ENCODE data around the gene TOLLIP. TPM values are rescaled to one million over a fixed set of nuclear protein-coding genes. Genes with fewer than 3 reads are reported as not detected.

Gene TOLLIP
- polyA plus RNA-seq, 1 experiment: 38.3 TPM

- TF ChIP-seq, protein P1, sequence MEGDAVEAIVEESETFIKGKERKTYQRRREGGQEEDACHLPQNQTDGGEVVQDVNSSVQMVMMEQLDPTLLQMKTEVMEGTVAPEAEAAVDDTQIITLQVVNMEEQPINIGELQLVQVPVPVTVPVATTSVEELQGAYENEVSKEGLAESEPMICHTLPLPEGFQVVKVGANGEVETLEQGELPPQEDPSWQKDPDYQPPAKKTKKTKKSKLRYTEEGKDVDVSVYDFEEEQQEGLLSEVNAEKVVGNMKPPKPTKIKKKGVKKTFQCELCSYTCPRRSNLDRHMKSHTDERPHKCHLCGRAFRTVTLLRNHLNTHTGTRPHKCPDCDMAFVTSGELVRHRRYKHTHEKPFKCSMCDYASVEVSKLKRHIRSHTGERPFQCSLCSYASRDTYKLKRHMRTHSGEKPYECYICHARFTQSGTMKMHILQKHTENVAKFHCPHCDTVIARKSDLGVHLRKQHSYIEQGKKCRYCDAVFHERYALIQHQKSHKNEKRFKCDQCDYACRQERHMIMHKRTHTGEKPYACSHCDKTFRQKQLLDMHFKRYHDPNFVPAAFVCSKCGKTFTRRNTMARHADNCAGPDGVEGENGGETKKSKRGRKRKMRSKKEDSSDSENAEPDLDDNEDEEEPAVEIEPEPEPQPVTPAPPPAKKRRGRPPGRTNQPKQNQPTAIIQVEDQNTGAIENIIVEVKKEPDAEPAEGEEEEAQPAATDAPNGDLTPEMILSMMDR (IDR thresholded peaks at IDR 0.05; ENCODE audit: insufficient read depth, low read depth, low read length): no peak
- no peaks in the 10 kb centered on the region for H3K27me3 ChIP-seq (ENCODE audit: control insufficient read depth, insufficient read depth, low read length)
- DNase-seq (ENCODE audit: low read depth): no peak
- H3K36me3 ChIP-seq (ENCODE audit: control insufficient read depth, insufficient read depth, low read length): peaks cover 10% of the 10 kb centered on the region
- ChIA-PET POLR2A (no interaction called here), CTCF (no interaction called here)
- no peak overlapping the region for H3K4me3 ChIP-seq (ENCODE audit: low read depth, low read length)
Measured at GRCh38 chr11:1305063-1305495, 4.4 kb downstream of the TOLLIP start.

DNA sequence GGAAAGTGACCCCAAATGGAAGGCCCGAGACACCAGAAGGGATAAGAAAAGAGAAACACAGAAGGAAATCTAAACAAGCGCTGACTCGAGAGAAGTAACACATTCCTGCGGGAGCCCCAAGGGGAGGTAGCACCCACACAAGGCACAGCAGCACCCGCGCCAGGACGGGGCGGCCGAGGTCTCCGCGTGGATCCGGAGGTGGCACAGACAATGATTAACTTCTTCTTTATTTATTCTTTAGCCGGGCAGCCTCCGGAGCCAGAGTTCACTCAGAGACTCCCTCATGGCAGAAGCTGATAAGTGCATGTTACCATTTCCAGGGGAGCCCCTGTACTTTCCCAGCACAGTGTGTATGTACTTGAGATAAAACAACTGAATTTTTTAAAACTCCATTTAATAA is 5.1 kb downstream of the TOLLIP start:
- H3K36me3 ChIP-seq (ENCODE audit: control insufficient read depth, insufficient read depth, low read length): peaks cover 10% of the 10 kb centered on the region
- POLR2A ChIA-PET: no interaction called here
- H3K4me3 ChIP-seq (ENCODE audit: low read depth, low read length): no peak overlapping the region
- DNase-seq (ENCODE audit: low read depth): no peak
- CTCF ChIA-PET: no interaction called here
- H3K27me3 ChIP-seq (ENCODE audit: control insufficient read depth, insufficient read depth, low read length): no peaks in the 10 kb centered on the region
- TF ChIP-seq, protein P1 (IDR thresholded peaks at IDR 0.05; ENCODE audit: insufficient read depth, low read depth, low read length): no peak

GRCh38 chr11:1303973-1304372 is 5.5 kb downstream of the TOLLIP start:
- TF ChIP-seq, protein P1 (IDR thresholded peaks at IDR 0.05; ENCODE audit: insufficient read depth, low read depth, low read length): no peak
- CTCF ChIA-PET: no interaction called here
- Histone ChIP-seq H3K27me3 (ENCODE audit: control insufficient read depth, insufficient read depth, low read length) (no peaks in the 10 kb centered on the region), H3K4me3 (ENCODE audit: low read depth, low read length) (no peak overlapping the region), H3K36me3 (ENCODE audit: control insufficient read depth, insufficient read depth, low read length) (peaks cover 10% of the 10 kb centered on the region)
- DNase-seq (ENCODE audit: low read depth): no peak
- POLR2A ChIA-PET: no interaction called here

GRCh38 chr11:1303126-1303821 is 6.2 kb downstream of the TOLLIP start:
- Histone ChIP-seq H3K36me3 (ENCODE audit: control insufficient read depth, insufficient read depth, low read length) (peaks cover 10% of the 10 kb centered on the region), H3K27me3 (ENCODE audit: control insufficient read depth, insufficient read depth, low read length) (no peaks in the 10 kb centered on the region), H3K4me3 (ENCODE audit: low read depth, low read length) (no peak overlapping the region)
- no peak for DNase-seq (ENCODE audit: low read depth)
- TF ChIP-seq, protein P1 (IDR thresholded peaks at IDR 0.05; ENCODE audit: insufficient read depth, low read depth, low read length): 0 out of 2 replicates have a peak, but pooled peaks have one; percentile 10
- POLR2A ChIA-PET: no interaction called here
- CTCF ChIA-PET: no interaction called here

DNA sequence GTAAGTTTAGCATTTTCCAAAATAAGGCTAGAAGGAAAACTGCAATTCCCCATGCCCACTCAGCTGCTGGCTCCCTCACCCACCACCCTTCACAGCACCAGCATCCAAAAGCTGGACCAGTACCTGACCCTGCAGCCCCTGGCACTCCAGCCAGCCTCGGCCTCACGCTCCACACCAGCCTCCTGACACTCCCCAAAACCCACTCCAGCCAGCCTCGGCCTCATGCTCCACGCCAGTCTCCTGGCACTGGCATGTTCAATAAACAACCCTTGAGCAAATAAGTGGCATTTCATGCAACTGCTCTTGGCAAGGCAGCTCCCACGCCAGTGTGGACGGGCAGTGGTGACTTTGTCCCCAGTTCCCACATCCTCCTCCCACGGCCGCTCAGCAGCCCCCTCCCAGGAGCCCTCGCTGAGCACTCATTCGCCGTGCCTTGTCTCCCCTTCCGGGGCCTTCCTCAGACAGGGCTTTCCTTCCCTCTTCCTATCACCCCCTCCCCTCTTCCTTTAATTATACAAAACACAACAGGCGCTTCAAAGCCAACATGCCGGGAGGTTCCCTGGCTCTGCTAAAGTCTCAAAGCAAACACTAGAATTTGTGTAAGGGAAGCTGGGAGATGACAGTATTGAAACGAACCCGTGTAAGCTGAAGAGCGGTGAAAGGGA is 6.8 kb downstream of the TOLLIP start:
- DNase-seq (ENCODE audit: low read depth): no peak
- Histone ChIP-seq H3K4me3 (ENCODE audit: low read depth, low read length) (no peak overlapping the region), H3K36me3 (ENCODE audit: control insufficient read depth, insufficient read depth, low read length) (peaks cover 10% of the 10 kb centered on the region), H3K27me3 (ENCODE audit: control insufficient read depth, insufficient read depth, low read length) (no peaks in the 10 kb centered on the region)
- ChIA-PET POLR2A (no interaction called here), CTCF (no interaction called here)
- TF ChIP-seq, protein P1 (IDR thresholded peaks at IDR 0.05; ENCODE audit: insufficient read depth, low read depth, low read length): no peak

All from BJ (cell line).